ENCODE data around the gene NR3C2.

- no peak for TF ChIP-seq CTCF (IDR thresholded peaks at IDR 0.05; ENCODE audit: low read length)
- TF ChIP-seq EZH2 (IDR thresholded peaks at IDR 0.05; ENCODE audit: borderline replicate concordance, low read length), result no peak
These were observed 51.9 kb downstream of the NR3C2 start for GRCh38 chr4:148390311-148390710.

Data from OCI-LY1 (cell line).